Erythroblast (primary cell): ENCODE measurements around the gene CNTROB.

Experiments
- GATA1 ChIP-seq: IDR thresholded peaks from 2 replicates; pipeline ENCODE4 v1.6.1; 2011; ENCODE audit warnings: low read depth, mild to moderate bottlenecking, control low read depth, low read length, moderate library complexity
- POLR2A ChIP-seq: IDR thresholded peaks from 2 replicates; pipeline ENCODE4 v1.6.1; 2011; ENCODE audit warnings: mild to moderate bottlenecking, low read length

- TF ChIP-seq POLR2A (no peak), GATA1 (no peak)
Observed at GRCh38 chr17:7883781-7884386, 48.1 kb upstream of the CNTROB start.
